ENCODE measurements around the gene SIPA1L3.

- TF ChIP-seq CENPT (CRISPR knock-in tag; IDR thresholded peaks at IDR 0.05; ENCODE audit: low read depth): no peak
- no peak for TF ChIP-seq RXRA (CRISPR knock-in tag; IDR thresholded peaks at IDR 0.05)
- TF ChIP-seq USF2 (IDR thresholded peaks at IDR 0.05; ENCODE audit: low read depth, low read length): no peak
- no peak for TF ChIP-seq USF2 (CRISPR knock-in tag; IDR thresholded peaks at IDR 0.05; ENCODE audit: borderline replicate concordance)
- TF ChIP-seq TBX2 (CRISPR knock-in tag; IDR thresholded peaks at IDR 0.05; ENCODE audit: borderline replicate concordance): no peak
- no peak for TF ChIP-seq HNRNPH1 (optimal IDR thresholded peaks at IDR 0.05; ENCODE audit: low read depth, low read length)
- no peak for TF ChIP-seq ZNF232 (CRISPR knock-in tag; IDR thresholded peaks at IDR 0.05; ENCODE audit: borderline replicate concordance)
Observed at GRCh38 chr19:37954421-37954874, 47.4 kb downstream of the SIPA1L3 start.
